Measurements from ENCODE around the gene C11orf98. TPM values are rescaled to one million over a fixed set of nuclear protein-coding genes. Genes with fewer than 3 reads are reported as not detected.

The C11orf98 gene
- total and polyA plus RNA-seq, 2 of the 13 experiments (the other 11 are each of a cell fraction or from before 2014, with no cell fraction given): 30.4 to 91.8 TPM

DNA sequence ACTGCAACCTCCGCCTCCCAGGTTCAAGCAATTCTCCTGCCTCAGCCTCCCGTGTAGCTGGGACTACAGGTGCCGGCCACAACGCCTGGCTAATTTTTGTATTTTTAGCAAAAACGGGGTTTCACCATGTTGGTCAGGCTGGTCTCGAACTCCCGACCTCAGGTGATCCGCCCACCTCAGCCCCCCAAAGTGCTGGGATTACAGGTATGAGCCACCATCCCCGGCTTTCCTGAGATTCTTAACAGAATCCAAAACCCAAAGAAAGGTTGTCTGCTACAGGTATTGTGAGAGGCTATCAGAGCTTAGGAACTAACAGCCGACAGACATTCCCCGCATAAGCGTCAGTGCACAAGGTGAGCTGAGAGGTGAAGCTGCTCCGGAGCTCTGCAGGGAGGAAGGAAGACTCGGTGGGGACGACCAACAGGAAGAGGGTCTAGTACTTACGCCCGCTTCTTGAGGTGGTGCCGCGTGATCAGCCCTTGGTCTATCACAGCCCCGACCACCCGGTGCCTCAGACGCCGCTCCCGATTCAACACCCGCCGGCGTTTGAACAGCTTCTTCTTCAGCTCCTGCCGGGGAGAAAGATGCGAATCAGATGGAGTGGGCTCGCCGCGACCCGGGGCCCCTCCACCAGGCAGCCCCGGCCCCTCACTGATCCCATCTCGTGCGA, 470 bp downstream of the C11orf98 start (continued):
- TF ChIP-seq, protein P1, sequence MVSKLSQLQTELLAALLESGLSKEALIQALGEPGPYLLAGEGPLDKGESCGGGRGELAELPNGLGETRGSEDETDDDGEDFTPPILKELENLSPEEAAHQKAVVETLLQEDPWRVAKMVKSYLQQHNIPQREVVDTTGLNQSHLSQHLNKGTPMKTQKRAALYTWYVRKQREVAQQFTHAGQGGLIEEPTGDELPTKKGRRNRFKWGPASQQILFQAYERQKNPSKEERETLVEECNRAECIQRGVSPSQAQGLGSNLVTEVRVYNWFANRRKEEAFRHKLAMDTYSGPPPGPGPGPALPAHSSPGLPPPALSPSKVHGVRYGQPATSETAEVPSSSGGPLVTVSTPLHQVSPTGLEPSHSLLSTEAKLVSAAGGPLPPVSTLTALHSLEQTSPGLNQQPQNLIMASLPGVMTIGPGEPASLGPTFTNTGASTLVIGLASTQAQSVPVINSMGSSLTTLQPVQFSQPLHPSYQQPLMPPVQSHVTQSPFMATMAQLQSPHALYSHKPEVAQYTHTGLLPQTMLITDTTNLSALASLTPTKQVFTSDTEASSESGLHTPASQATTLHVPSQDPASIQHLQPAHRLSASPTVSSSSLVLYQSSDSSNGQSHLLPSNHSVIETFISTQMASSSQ (IDR thresholded peaks at IDR 0.05; ENCODE audit: low read depth): no peak
- TF ChIP-seq, protein P1 (CRISPR knock-in tag; IDR thresholded peaks at IDR 0.05; ENCODE audit: borderline replicate concordance): no peak
- no peak for TF ChIP-seq ERF (CRISPR knock-in tag; IDR thresholded peaks at IDR 0.05)
- TF ChIP-seq, protein P2, sequence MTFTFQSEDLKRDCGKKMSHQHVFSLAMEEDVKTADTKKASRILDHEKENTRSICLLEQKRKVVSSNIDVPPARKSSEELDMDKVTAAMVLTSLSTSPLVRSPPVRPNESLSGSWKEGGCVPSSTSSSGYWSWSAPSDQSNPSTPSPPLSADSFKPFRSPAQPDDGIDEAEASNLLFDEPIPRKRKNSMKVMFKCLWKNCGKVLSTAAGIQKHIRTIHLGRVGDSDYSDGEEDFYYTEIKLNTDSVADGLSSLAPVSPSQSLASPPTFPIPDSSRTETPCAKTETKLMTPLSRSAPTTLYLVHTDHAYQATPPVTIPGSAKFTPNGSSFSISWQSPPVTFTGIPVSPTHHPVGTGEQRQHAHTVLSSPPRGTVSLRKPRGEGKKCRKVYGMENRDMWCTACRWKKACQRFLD (CRISPR knock-in tag; IDR thresholded peaks at IDR 0.05; ENCODE audit: borderline replicate concordance): no peak
- TF ChIP-seq, protein P3, sequence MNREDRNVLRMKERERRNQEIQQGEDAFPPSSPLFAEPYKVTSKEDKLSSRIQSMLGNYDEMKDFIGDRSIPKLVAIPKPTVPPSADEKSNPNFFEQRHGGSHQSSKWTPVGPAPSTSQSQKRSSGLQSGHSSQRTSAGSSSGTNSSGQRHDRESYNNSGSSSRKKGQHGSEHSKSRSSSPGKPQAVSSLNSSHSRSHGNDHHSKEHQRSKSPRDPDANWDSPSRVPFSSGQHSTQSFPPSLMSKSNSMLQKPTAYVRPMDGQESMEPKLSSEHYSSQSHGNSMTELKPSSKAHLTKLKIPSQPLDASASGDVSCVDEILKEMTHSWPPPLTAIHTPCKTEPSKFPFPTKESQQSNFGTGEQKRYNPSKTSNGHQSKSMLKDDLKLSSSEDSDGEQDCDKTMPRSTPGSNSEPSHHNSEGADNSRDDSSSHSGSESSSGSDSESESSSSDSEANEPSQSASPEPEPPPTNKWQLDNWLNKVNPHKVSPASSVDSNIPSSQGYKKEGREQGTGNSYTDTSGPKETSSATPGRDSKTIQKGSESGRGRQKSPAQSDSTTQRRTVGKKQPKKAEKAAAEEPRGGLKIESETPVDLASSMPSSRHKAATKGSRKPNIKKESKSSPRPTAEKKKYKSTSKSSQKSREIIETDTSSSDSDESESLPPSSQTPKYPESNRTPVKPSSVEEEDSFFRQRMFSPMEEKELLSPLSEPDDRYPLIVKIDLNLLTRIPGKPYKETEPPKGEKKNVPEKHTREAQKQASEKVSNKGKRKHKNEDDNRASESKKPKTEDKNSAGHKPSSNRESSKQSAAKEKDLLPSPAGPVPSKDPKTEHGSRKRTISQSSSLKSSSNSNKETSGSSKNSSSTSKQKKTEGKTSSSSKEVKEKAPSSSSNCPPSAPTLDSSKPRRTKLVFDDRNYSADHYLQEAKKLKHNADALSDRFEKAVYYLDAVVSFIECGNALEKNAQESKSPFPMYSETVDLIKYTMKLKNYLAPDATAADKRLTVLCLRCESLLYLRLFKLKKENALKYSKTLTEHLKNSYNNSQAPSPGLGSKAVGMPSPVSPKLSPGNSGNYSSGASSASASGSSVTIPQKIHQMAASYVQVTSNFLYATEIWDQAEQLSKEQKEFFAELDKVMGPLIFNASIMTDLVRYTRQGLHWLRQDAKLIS (CRISPR knock-in tag; IDR thresholded peaks at IDR 0.05): no peak
- TF ChIP-seq ZNF766 (CRISPR knock-in tag; IDR thresholded peaks at IDR 0.05; ENCODE audit: borderline replicate concordance): no peak
- TF ChIP-seq ZNF24 (IDR thresholded peaks at IDR 0.05): no peak
- TF ChIP-seq, protein P4, sequence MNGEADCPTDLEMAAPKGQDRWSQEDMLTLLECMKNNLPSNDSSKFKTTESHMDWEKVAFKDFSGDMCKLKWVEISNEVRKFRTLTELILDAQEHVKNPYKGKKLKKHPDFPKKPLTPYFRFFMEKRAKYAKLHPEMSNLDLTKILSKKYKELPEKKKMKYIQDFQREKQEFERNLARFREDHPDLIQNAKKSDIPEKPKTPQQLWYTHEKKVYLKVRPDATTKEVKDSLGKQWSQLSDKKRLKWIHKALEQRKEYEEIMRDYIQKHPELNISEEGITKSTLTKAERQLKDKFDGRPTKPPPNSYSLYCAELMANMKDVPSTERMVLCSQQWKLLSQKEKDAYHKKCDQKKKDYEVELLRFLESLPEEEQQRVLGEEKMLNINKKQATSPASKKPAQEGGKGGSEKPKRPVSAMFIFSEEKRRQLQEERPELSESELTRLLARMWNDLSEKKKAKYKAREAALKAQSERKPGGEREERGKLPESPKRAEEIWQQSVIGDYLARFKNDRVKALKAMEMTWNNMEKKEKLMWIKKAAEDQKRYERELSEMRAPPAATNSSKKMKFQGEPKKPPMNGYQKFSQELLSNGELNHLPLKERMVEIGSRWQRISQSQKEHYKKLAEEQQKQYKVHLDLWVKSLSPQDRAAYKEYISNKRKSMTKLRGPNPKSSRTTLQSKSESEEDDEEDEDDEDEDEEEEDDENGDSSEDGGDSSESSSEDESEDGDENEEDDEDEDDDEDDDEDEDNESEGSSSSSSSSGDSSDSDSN (CRISPR knock-in tag; IDR thresholded peaks at IDR 0.05): no peak
- no peak for TF ChIP-seq NPAS2 (CRISPR knock-in tag; IDR thresholded peaks at IDR 0.05; ENCODE audit: borderline replicate concordance)
- peak; percentile 28; the same call in 1 of the 2 replicates for TF ChIP-seq ZNF124 (CRISPR knock-in tag; IDR thresholded peaks at IDR 0.05)
- no peak for TF ChIP-seq ZFP37 (CRISPR knock-in tag; IDR thresholded peaks at IDR 0.05; ENCODE audit: borderline replicate concordance)
- 0 out of 2 replicates have a peak, but pooled peaks have one; percentile 37 for TF ChIP-seq YEATS4 (CRISPR knock-in tag; IDR thresholded peaks at IDR 0.05; ENCODE audit: borderline replicate concordance)
- TF ChIP-seq SALL2 (CRISPR knock-in tag; IDR thresholded peaks at IDR 0.05): peak; percentile 44; the same call in 1 of the 2 replicates
- no peak for TF ChIP-seq ELF4 (CRISPR knock-in tag; IDR thresholded peaks at IDR 0.05; ENCODE audit: borderline replicate concordance)
- TF ChIP-seq ZNF644 (CRISPR knock-in tag; IDR thresholded peaks at IDR 0.05; ENCODE audit: low read depth): no peak
- TF ChIP-seq ZNF670 (CRISPR knock-in tag; IDR thresholded peaks at IDR 0.05; ENCODE audit: borderline replicate concordance): 0 out of 2 replicates have a peak, but pooled peaks have one; percentile 20
- TF ChIP-seq NFE2 (CRISPR knock-in tag; IDR thresholded peaks at IDR 0.05): no peak
- TF ChIP-seq ZSCAN20 (CRISPR knock-in tag; IDR thresholded peaks at IDR 0.05; ENCODE audit: borderline replicate concordance): peak; percentile 86; the same call in 1 of the 2 replicates

All from HepG2 (cell line).